Regular cardiac myocyte (primary cell): ENCODE results near the gene WIF1. TPM values are rescaled to one million over a fixed set of nuclear protein-coding genes. Genes with fewer than 3 reads are reported as not detected.

Experiments
- total RNA-seq: library from RNA; depleted of rRNA; stranded (reverse); fragments of >200 nt; gene quantifications from 2 replicates; pipeline ENCODE4 v1.2.3, GENCODE V29; 2014

The WIF1 gene, protein sequence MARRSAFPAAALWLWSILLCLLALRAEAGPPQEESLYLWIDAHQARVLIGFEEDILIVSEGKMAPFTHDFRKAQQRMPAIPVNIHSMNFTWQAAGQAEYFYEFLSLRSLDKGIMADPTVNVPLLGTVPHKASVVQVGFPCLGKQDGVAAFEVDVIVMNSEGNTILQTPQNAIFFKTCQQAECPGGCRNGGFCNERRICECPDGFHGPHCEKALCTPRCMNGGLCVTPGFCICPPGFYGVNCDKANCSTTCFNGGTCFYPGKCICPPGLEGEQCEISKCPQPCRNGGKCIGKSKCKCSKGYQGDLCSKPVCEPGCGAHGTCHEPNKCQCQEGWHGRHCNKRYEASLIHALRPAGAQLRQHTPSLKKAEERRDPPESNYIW
- total RNA-seq, result not detected in 2 replicates

DNA sequence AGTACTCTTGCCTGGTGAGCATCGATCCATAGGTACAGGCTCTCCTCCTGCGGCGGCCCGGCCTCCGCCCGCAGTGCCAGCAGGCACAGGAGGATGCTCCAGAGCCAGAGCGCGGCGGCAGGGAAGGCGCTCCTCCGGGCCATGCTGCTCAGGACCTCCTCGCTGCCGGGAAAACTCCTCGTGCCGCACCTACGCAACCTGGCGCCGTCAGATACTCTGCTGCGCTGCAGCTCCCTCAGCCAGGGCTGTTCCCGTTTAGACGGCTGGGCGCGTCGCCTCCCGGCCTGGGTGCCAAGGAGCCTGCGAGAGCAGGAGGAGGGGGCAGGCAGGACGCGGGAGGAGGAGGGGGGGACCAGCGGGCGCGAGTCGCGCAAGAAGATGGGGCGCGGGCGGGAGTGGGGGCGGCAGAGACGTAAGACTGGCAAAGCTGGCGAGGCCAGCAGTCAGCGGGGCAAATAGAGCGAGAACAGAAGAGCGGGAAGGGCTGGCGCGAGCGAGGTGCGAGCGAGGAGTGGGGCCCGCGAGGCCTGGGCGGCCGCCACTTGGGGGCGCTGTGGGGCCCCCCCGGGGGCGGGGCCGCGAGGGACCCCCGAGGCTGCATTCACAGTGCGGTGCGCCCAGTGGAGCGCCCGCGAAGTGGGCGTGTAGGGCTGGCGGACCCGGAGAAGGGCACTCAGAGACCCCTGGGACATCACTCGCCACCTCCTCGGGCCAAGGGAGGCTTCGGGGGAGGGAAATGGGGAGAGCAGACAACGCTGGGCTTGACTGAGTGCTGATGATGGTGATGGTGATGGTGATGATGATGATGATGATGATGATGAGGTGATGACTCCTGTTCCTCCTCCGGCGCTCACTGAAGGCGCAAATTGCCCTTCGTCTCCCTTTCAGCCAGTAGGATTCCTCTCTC lies at the start of gene WIF1:
TSS of gene WIF1 (minus strand) at position 257 of the 907 bp plus-strand sequence. CDS start at position 143, 114 bp downstream.

DNA sequence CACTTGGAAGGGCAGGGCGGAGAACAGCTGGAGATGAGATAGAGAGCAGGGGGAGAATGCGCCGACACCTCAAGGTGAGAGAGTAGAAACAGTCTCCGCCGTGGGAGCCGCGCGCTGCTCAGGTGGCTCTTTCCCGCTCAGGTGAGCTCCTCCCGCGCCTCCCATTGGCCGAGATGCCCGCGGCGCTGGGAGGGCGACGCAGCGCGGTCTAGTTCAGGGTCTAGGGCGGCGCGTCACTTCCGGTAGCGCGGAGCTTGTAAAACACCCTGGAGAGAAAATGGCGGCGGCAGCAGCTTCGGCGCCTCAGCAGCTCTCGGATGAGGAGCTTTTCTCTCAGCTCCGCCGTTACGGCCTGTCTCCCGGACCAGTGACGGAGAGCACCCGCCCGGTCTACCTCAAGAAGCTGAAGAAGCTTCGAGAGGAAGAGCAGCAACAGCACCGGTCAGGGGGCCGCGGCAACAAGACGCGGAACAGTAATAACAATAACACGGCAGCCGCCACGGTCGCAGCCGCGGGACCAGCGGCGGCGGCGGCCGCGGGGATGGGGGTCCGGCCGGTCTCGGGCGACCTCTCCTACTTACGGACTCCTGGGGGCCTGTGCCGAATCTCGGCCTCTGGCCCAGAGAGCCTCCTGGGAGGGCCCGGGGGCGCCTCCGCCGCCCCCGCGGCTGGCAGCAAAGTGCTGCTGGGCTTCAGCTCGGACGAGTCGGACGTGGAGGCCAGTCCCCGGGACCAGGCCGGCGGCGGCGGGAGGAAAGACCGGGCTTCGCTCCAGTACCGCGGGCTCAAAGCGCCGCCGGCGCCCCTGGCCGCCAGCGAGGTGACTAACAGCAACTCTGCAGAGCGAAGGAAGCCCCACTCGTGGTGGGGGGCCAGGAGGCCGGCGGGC lies 48.5 kb upstream of the WIF1 start, which contains the start of gene LEMD3:
TSS of gene LEMD3 (plus strand) at position 264 of the 889 bp plus-strand sequence. CDS start at position 278, 14 bp downstream.

Other genes starting within 250 kb of the WIF1 start
- 27.4 and 28.2 TPM in 2 replicates for gene LEMD3, start 48.3 kb upstream of the WIF1 start, total RNA-seq
- gene MSRB3, start 157.4 kb upstream of the WIF1 start, total RNA-seq, result 40.6 and 44.5 TPM in 2 replicates